ENCODE results near the gene CYP26C1.
A peak's percentile ranks its signal among the peaks of the same experiment; 100 is the strongest.
"Not testable (repeated sequence)": the region's sequence is repeated elsewhere in the genome, so short reads cannot be mapped to it uniquely, and the experiment has no call there.

The CYP26C1 gene

GRCh38 chr10:93079663-93080349 is 19.2 kb downstream of the CYP26C1 start:
- DNase-seq: no peak

GRCh38 chr10:93080350-93081046 is 19.9 kb downstream of the CYP26C1 start:
- peak; percentile 39 for DNase-seq

- no peak for DNase-seq
Measured at GRCh38 chr10:93081318-93081717, 20.7 kb downstream of the CYP26C1 start.

GRCh38 chr10:93081834-93082233 is 21.2 kb downstream of the CYP26C1 start:
- no peak for DNase-seq

GRCh38 chr10:93083743-93084539 is 23.3 kb downstream of the CYP26C1 start:
- DNase-seq: no peak

- DNase-seq: no peak
Measured at GRCh38 chr10:93085272-93085859, 24.8 kb downstream of the CYP26C1 start.

- DNase-seq: no peak
Measured at GRCh38 chr10:93086289-93086688, 25.7 kb downstream of the CYP26C1 start.

- DNase-seq: no peak
Measured at GRCh38 chr10:93087846-93088245, 27.2 kb downstream of the CYP26C1 start.

- no peak for DNase-seq
Measured at GRCh38 chr10:93088466-93088865, 27.9 kb downstream of the CYP26C1 start.

GRCh38 chr10:93090619-93091018 is 30.0 kb downstream of the CYP26C1 start:
- no peak for DNase-seq

GRCh38 chr10:93091960-93092359 is 31.4 kb downstream of the CYP26C1 start:
- DNase-seq: no peak

GRCh38 chr10:93095225-93095624 is 34.6 kb downstream of the CYP26C1 start:
- no peak for DNase-seq

- DNase-seq: no peak
Measured at GRCh38 chr10:93096901-93097300, 36.3 kb downstream of the CYP26C1 start.

GRCh38 chr10:93097386-93097785 is 36.8 kb downstream of the CYP26C1 start:
- DNase-seq: no peak

GRCh38 chr10:93098816-93099215 is 38.2 kb downstream of the CYP26C1 start:
- no peak for DNase-seq

- DNase-seq: no peak
Measured at GRCh38 chr10:93099670-93100069, 39.1 kb downstream of the CYP26C1 start.

- DNase-seq: not testable (repeated sequence)
Measured at GRCh38 chr10:93101148-93101547, 40.5 kb downstream of the CYP26C1 start.

- DNase-seq: no peak
Measured at GRCh38 chr10:93103953-93104352, 43.4 kb downstream of the CYP26C1 start.

GRCh38 chr10:93106631-93107072 is 46.1 kb downstream of the CYP26C1 start:
- DNase-seq: no peak

- DNase-seq: no peak
Measured at GRCh38 chr10:93110472-93111146, 50.0 kb downstream of the CYP26C1 start.

- DNase-seq: no peak
Measured at GRCh38 chr10:93113042-93113441, 52.4 kb downstream of the CYP26C1 start.

- peak; percentile 54 for DNase-seq
Measured at GRCh38 chr10:93115661-93116383, 55.2 kb downstream of the CYP26C1 start.
